ENCODE measurements around the gene UMOD.
"Not testable (repeated sequence)": the region's sequence is repeated elsewhere in the genome, so short reads cannot be mapped to it uniquely, and the experiment has no call there.

UMOD gene

DNA sequence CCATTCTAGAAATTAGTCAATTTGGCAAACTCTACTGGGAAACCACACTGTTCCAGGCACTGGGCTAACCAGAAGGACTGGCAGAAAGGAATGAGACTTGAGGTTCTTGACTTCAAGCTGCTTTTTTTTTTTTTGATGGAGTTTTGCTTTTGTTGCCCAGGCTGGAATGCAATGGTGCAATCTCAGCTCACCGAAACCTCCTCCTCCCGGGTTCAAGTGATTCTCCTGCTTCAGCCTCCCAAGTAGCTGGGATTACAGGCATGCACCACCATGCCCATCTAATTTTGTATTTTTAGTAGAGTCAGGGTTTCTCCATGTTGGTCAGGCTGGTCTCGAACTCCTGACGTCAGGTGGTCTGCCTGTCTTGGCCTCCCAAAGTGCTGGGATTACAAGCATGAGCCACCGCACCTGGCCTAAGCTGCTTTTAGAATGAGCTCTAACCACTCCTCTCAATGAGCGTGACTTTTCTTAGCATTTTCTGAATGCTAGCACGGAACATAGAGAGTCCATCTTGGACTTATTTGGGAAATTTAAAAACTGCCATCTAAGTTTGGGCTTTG, 39.9 kb downstream of the UMOD start:
- H3K4me3 Mint-ChIP-seq; H3K9me3 Mint-ChIP-seq; H3K27ac Mint-ChIP-seq; ATAC-seq (replicated peaks); H3K4me1 Mint-ChIP-seq (ENCODE audit: low read depth in 2 of 2); H3K36me3 Mint-ChIP-seq (ENCODE audit: insufficient read depth); DNase-seq: not testable (repeated sequence)
- peaks cover 6 to 16% of the 10 kb centered on the region in 2 donors for H3K27me3 Mint-ChIP-seq

DNA sequence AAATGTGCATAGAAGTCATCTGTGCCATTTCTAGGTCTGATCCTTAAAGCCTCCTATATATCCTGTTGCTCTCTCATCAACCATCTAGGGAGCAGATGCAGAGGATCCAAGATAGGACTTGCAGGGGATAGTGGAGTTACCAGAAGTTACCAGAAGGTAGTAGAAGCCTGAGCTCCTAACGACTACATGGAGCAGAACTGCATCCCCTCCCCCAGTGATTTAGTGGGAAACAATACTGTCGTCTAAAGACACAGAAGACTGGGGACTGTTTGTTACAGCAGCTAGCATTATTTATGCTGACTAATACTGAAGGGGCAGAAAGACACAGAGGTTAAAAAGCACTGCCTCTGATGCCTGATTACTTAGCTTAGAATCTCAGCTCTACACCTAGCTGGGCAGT, 41.0 kb downstream of the UMOD start:
- Mint-ChIP-seq H3K36me3 (ENCODE audit: insufficient read depth) (no peaks in the 10 kb centered on the region), H3K9me3 (no peaks in the 10 kb centered on the region), H3K27ac (no peak overlapping the region), H3K4me3 (no peak overlapping the region), H3K27me3 (peaks cover 7 to 10% of the 10 kb centered on the region in 2 donors), H3K4me1 (ENCODE audit: low read depth in 2 of 2) (no peaks in the 10 kb centered on the region)
- DNase-seq = no peak
- no peak for ATAC-seq (replicated peaks)

DNA sequence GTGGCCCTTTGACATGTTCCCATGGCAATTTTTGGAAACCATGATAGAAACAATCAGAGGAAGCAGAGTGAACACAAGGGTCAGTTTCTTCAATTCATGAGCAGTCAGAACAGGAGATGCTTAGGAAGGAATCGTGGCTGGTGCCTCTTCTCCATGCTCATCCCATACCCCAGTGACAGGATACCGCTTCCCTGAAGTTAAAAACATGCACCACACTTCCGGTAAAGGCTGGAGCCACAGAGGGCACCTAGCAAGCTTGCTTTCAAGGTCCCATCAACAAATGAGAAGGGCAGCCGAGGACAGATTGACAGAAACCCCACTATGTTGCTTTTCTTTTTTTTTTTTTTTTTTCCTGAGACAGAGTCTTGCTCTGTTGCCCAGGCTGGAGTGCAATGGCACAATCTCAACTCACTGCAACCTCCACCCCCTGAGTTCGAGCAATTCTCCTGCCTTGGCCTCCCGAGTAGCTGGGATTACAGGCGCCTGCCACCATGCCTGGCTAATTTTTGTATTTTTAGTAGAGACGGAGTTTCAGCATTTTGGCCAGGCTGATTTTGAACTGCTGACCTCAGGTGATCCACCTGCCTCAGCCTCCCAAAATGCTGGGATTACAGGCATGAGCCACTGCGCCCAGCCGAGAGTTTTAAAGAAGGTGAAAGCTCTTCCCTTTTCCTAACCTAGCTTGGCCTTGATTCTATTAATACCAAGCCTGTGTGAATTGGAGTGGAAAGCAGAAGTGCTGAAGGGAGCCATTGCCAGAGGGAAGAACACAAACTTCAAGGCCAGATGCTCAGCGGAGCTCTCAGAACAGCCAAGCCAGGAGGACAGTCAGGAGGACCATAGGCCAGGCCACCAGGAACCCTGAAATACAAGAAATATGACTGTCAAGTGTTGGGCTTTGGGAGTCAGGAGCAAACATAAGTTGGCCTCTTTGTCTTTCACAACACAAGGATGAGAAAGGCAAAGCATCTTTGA, 41.8 kb downstream of the UMOD start:
- Mint-ChIP-seq H3K27me3 (peaks cover 9 to 11% of the 10 kb centered on the region in 2 donors), H3K4me1 (ENCODE audit: low read depth in 2 of 2) (no peaks in the 10 kb centered on the region), H3K9me3 (no peaks in the 10 kb centered on the region), H3K36me3 (ENCODE audit: insufficient read depth) (no peaks in the 10 kb centered on the region), H3K4me3 (no peak overlapping the region), H3K27ac (no peak overlapping the region)
- no peak for ATAC-seq (replicated peaks)
- no peak for DNase-seq

DNA sequence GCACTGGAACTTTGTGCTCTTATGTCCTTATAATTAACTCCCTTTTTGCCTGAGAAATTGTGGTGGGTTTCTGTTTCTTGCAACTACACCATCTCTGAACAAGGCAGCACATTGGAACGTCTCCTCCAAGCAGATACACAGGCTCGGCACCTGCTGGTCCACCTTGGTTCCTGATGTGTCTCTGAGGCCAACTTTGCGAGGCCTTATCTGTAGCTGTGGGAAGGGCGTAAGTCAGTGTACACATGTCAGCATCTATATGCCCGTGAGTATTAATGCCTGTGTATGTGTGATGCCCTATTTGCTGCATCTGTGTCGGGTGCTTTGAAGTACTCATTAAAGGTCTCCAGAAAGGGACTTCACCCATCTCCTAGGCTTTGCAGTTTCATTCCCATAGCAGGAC, 42.7 kb downstream of the UMOD start:
- Mint-ChIP-seq H3K4me3 (no peak overlapping the region), H3K27me3 (peaks cover 9 to 11% of the 10 kb centered on the region in 2 donors), H3K9me3 (no peaks in the 10 kb centered on the region), H3K36me3 (ENCODE audit: insufficient read depth) (no peaks in the 10 kb centered on the region), H3K27ac (no peak overlapping the region), H3K4me1 (ENCODE audit: low read depth in 2 of 2) (no peaks in the 10 kb centered on the region)
- DNase-seq = no peak
- ATAC-seq (replicated peaks) = no peak

DNA sequence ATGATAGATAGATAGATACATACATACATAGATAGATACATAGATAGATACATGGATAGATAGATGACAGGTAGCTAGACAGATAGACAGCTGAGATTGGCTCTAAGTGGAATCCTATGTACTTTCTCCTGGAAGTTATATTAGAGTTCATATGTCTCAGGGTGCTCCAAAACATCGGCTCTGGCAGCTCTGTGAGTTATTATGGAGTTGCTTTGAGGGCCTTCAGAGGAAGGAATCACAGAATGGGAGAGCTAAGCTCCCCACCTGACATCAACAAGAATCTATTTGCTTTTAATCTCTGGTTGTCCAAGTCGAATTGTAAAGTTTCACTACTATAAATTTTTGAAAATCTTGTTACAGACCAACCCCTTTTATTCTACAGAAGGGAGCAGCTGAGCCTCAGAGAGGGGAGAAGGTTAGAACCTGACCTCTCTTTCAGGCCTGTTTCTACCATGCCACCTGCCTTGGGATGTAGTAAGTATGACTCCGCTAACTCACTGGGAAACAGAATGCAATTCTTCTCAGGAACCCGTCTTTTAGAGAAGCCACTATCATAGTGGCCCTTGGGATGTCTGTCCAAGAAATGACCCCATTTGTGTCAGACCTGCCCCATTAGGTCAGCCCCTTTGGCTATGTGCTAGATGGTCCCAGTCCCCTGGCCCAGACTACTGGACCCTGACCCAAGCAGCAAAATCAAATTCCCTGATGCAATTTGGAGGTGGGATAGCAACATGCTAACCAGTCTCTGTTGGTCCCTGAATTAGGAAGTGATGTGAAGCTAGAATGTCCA, 43.5 kb downstream of the UMOD start:
- Mint-ChIP-seq H3K9me3 (no peaks in the 10 kb centered on the region), H3K27me3 (peaks cover 9 to 11% of the 10 kb centered on the region in 2 donors), H3K36me3 (ENCODE audit: insufficient read depth) (no peaks in the 10 kb centered on the region), H3K4me1 (ENCODE audit: low read depth in 2 of 2) (no peaks in the 10 kb centered on the region), H3K27ac (no peak overlapping the region), H3K4me3 (no peak overlapping the region)
- DNase-seq (no peak), ATAC-seq (replicated peaks) (no peak)

DNA sequence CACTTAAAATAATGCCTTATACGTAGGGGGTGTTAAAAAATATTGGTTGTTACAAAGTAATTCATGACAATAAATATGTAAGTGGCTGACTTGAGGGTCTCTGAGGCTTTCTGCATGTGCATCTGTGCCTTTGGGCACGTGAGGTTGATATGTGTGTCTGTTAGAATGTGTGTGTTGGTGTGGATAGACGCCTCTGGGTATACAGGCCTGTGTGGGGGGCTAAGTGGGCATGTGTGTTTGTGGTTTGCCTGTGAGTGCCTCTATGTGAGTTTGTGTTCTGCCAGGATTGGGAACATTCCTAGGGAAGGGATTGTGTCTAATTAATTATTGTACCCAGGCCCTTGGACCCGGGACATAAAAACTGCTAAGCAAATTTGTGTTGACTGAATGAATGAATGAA, 44.2 kb downstream of the UMOD start:
- H3K27ac Mint-ChIP-seq = no peak overlapping the region
- H3K27me3 Mint-ChIP-seq = peaks cover 9 to 15% of the 10 kb centered on the region in 2 donors
- DNase-seq = no peak

DNA sequence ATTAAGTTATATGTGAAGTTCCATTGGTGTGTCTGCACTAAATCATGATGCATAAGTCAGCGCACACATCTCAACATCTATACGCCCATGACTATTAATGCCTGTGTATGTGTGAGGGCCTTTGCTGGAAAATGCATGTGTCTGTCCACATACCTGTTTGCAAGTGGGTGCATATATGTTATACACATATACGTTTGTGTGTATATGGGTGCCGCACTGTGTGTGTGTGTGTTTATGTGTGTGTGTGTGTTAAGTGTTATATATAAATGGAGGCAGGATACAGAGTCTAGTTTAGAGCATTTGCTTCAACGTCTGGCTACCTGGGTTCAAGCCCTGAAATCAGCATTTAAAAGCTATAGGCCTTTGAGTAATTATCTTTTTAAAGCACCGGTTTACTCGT, 44.7 kb downstream of the UMOD start:
- Mint-ChIP-seq H3K36me3 (ENCODE audit: insufficient read depth) (no peaks in the 10 kb centered on the region), H3K4me3 (no peak overlapping the region), H3K9me3 (no peaks in the 10 kb centered on the region), H3K27me3 (peaks cover 9 to 17% of the 10 kb centered on the region in 2 donors), H3K4me1 (ENCODE audit: low read depth in 2 of 2) (no peaks in the 10 kb centered on the region), H3K27ac (no peak overlapping the region)
- ATAC-seq (replicated peaks) (no peak), DNase-seq (no peak)

More for the DNA sequence above, 44.2 kb downstream of the UMOD start:
- no peak for ATAC-seq (replicated peaks)
- H3K9me3 Mint-ChIP-seq = no peaks in the 10 kb centered on the region
- H3K4me3 Mint-ChIP-seq = no peak overlapping the region
- H3K4me1 Mint-ChIP-seq (ENCODE audit: low read depth in 2 of 2) = no peaks in the 10 kb centered on the region
- no peaks in the 10 kb centered on the region for H3K36me3 Mint-ChIP-seq (ENCODE audit: insufficient read depth)

DNA sequence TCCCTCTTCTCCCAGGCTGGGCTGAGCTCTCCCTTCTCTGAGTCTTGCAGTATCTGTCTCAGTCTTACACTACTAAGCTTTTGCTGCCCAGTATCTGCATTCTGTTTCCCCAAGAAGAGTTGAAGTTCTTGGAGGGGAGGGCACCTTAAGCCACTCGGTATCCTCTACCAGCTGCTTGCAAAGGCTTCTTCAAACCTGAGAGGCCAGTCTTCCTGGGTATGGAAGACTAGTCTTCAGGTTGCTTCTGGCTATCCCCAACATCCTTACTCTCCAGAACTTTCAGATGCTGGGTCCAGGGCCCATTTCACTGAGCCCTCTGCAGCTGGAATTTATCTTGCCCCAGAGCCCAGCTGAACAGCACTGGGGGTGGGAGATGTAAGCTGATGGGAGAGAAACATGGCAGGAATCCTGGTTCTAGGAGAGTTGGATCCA, 45.3 kb downstream of the UMOD start:
- Mint-ChIP-seq H3K27me3 (peaks cover 9 to 17% of the 10 kb centered on the region in 2 donors), H3K9me3 (no peaks in the 10 kb centered on the region), H3K36me3 (ENCODE audit: insufficient read depth) (no peaks in the 10 kb centered on the region), H3K4me3 (no peak overlapping the region), H3K27ac (no peak overlapping the region), H3K4me1 (ENCODE audit: low read depth in 2 of 2) (no peaks in the 10 kb centered on the region)
- no peak for ATAC-seq (replicated peaks)
- no peak for DNase-seq

DNA sequence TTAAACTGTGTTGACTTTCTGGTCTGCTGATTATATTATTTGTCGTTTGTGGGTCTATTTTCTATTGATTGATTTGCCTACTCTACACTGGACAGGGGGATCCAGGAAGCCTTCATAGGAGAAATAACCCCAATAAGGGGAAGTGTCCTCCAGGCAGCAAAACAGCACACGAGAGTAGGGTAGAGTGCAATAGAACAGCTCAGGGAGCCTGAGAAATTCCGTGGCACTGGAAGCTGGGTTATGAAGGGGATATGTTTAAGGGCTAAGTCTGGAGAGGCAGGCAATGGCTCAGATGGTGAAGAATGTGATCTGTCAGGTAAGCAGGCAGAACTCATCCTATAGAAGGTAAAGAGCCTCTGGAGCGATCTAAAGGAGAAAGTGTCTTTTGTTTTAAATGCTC, 46.1 kb downstream of the UMOD start:
- ATAC-seq (replicated peaks) (no peak), DNase-seq (no peak)
- no peak overlapping the region for H3K27ac Mint-ChIP-seq
- H3K36me3 Mint-ChIP-seq (ENCODE audit: insufficient read depth) = no peaks in the 10 kb centered on the region
- peaks cover 9 to 17% of the 10 kb centered on the region in 2 donors for H3K27me3 Mint-ChIP-seq
- H3K4me1 Mint-ChIP-seq (ENCODE audit: low read depth in 2 of 2) = no peaks in the 10 kb centered on the region
- no peak overlapping the region for H3K4me3 Mint-ChIP-seq
- H3K9me3 Mint-ChIP-seq = no peaks in the 10 kb centered on the region

DNA sequence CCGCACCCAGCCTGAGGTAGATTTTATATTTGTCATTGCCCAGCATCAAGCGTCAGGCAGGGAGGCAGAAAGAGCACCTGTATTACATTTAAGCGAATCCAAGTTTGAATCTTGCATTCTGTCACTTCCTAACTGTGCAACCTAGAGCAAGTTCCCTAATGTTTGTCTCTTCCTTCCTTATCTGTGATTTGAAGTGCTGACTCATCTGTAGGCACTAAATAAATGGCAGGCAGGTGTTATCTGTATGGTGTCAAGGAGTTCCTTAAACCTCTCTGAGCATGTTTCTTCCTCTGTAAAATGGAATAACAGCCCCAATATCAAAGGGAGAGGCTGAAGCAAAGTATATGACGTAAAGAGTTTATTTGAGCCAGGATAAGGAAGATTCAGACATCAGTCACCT, 49.5 kb downstream of the UMOD start:
- no peak overlapping the region for H3K27ac Mint-ChIP-seq
- peaks cover 0 to 8% of the 10 kb centered on the region in 2 donors for H3K4me1 Mint-ChIP-seq (ENCODE audit: low read depth in 2 of 2)
- no peak overlapping the region for H3K4me3 Mint-ChIP-seq
- ATAC-seq (replicated peaks) (no peak), DNase-seq (no peak)
- H3K36me3 Mint-ChIP-seq (ENCODE audit: insufficient read depth) = no peaks in the 10 kb centered on the region
- H3K27me3 Mint-ChIP-seq = peaks cover 3 to 19% of the 10 kb centered on the region in 2 donors
- peaks cover 0 to 4% of the 10 kb centered on the region in 2 donors for H3K9me3 Mint-ChIP-seq

DNA sequence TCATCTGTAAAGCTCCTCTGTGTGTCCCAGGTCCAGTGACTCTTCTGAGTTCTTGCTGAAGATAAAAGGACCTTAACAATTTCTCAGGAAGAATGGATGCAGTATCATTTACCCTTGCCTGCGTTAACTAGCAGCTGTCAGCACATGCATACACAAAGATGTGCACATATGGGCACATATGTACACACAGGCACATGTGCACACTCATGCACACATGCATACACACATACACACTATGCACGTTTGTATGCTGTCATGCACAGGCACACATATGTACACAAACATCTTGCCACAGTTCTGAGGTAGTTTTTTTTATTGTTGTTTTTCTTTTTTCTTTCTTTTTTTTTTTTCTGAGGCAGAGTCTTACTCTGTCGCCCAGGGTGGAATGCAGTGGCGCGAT, 50.1 kb downstream of the UMOD start:
- ATAC-seq (replicated peaks) (no peak), DNase-seq (no peak)
- Mint-ChIP-seq H3K4me1 (ENCODE audit: low read depth in 2 of 2) (peaks cover 0 to 8% of the 10 kb centered on the region in 2 donors), H3K9me3 (peaks cover 0 to 4% of the 10 kb centered on the region in 2 donors), H3K4me3 (no peak overlapping the region), H3K36me3 (ENCODE audit: insufficient read depth) (no peaks in the 10 kb centered on the region), H3K27ac (no peak overlapping the region), H3K27me3 (peaks cover 0 to 18% of the 10 kb centered on the region in 2 donors)

DNA sequence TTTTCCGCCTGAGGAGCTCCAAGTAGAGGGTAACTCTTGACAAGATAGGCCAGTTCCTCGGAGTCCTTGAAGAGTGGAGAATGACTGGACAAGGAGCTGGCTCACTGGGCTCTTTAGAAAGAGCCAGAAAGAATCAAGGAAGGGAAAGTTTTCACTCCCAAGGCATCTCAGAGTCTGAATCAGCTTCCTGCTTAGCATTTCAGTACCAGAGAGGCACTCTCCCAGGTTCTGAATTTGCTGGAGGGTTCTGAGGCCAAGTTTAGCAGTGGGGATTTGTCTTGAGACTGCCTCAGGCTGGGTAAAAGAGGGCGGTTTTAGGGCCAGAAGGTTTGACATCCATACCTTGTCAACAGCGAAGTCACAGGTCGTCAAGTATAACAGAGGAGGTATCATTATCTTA, 50.7 kb downstream of the UMOD start:
- Mint-ChIP-seq H3K36me3 (ENCODE audit: insufficient read depth) (no peaks in the 10 kb centered on the region), H3K9me3 (peaks cover 0 to 4% of the 10 kb centered on the region in 2 donors), H3K27me3 (peaks cover 0 to 18% of the 10 kb centered on the region in 2 donors), H3K27ac (no peak overlapping the region), H3K4me3 (no peak overlapping the region), H3K4me1 (ENCODE audit: low read depth in 2 of 2) (peaks cover 0 to 8% of the 10 kb centered on the region in 2 donors)
- no peak for ATAC-seq (replicated peaks)
- DNase-seq = no peak

DNA sequence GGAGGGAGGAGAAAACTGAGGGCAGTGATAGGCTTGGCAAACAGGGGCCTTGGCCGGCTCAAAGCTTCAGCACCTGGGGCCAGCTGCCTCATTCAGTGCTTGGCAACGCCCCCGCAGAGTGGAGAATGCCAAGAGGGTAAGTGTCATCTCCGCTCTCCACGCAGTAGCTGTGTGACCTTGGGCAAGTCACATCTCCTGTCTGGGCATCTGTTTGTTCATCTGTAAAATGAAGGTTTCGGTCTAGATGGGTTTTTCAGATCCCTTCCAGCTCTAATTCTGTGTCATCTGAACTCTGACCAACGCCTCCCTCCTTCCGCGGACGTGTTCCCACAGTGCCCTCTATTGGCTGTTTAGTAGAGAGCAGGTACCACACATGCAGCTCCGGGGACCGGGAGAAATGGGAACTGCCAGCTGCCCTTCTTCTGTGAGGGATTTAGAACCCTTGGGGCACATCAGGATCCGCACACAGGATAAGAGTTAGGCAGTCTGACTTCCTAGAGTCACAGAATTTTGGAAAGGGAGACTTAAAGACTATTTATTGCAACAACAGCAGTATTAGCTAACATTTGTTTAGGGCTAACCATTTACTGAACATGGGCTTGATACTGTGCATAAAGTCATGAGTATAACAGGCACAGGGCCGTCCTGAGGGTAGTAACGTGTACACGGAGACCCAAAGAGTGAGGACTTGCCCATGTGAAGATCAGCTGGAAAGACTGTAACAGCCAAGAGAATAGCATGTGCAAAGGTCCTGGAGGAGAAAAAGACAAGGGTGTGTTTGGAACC, 52.0 kb downstream of the UMOD start:
- ATAC-seq (replicated peaks) (no peak), DNase-seq (no peak)
- no peaks in the 10 kb centered on the region for H3K36me3 Mint-ChIP-seq (ENCODE audit: insufficient read depth)
- H3K4me3 Mint-ChIP-seq = no peak overlapping the region
- H3K27me3 Mint-ChIP-seq = peaks cover 0 to 14% of the 10 kb centered on the region in 2 donors
- H3K4me1 Mint-ChIP-seq (ENCODE audit: low read depth in 2 of 2) = peaks cover 0 to 8% of the 10 kb centered on the region in 2 donors
- no peak overlapping the region for H3K27ac Mint-ChIP-seq
- H3K9me3 Mint-ChIP-seq = peaks cover 0 to 4% of the 10 kb centered on the region in 2 donors

Data from effector memory CD8-positive, alpha-beta T cell (primary cell).